NCI-H524 (cell line): ENCODE data around the gene TMEM127.
"Not testable (repeated sequence)": the region's sequence is repeated elsewhere in the genome, so short reads cannot be mapped to it uniquely, and the experiment has no call there.

ENCODE experiments used
- DNase-seq, 2 experiments: peaks; one replicate each; lab custom pipeline; 2025; lab: John Stamatoyannopoulos, UW

The TMEM127 gene

DNA sequence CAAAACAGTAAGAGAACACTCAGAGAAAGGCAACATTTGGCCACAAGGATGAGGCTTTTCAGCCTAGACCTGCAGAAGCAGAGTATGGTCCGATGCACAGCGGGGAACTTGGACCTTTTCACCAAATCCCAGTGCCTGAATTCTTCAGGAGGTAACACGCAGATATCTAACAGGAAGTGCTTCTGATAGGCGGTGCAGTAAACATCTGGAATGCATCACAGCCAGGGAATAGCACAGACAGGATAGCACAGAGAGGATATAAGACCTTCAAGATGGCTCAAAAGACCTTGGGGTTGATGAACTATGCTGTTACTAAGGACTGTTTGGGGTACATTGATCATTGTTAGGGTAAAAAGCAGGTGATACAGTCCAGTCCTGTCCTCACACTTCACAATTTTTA lies 1.7 kb downstream of the TMEM127 start:
- DNase-seq: no peak

DNA sequence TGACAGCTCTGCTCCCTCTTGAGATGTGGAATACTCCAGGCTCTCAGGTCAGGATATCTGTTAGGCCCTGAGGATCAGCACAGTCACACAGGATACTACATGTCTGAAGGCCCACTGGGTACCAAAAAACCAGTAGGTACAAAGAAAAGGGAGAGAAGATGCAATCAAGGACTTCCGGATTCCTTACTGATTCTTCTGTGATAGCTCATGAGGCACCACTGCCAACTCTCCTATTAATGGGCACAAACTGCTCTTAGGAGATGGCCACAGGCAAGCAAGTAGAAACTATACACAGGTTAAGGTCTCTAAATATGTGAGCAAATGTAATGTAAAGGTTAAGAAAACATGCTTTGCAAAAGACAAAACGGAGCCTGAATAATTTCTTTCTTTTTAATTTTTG lies 3.5 kb downstream of the TMEM127 start:
- DNase-seq: no peak

DNA sequence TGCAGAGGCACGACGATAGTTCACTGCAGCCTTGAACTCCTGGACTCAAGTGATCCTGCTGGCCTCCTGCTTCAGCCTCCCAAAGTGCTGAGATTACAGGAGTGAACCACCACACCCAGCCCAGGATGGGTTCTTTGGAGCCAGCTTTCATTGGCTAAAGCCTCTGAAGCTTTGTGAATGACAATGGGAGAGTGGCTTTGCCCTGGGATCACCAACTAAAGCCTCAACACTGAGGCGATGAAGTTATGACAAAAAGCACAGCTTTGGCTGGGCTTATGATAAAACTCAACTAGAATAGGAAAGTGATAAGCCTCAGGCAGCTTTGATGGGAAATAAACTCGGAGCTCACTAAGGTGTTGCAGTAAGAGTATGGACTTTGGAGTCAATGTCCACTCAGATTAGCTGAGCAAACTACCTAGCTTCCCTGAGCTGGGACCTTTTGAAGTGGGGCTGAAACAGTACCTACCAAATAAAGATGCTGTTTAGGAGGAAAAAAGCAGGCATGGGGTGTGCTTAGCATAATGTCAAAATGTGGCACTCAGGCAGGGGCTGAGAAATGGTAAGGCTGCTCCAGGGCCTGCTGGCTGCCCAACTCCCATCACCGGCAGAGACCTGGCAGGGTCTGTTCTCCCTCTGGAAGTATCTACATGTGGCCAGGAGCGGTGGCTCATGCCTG lies 4.3 kb downstream of the TMEM127 start:
- no peak for DNase-seq

DNA sequence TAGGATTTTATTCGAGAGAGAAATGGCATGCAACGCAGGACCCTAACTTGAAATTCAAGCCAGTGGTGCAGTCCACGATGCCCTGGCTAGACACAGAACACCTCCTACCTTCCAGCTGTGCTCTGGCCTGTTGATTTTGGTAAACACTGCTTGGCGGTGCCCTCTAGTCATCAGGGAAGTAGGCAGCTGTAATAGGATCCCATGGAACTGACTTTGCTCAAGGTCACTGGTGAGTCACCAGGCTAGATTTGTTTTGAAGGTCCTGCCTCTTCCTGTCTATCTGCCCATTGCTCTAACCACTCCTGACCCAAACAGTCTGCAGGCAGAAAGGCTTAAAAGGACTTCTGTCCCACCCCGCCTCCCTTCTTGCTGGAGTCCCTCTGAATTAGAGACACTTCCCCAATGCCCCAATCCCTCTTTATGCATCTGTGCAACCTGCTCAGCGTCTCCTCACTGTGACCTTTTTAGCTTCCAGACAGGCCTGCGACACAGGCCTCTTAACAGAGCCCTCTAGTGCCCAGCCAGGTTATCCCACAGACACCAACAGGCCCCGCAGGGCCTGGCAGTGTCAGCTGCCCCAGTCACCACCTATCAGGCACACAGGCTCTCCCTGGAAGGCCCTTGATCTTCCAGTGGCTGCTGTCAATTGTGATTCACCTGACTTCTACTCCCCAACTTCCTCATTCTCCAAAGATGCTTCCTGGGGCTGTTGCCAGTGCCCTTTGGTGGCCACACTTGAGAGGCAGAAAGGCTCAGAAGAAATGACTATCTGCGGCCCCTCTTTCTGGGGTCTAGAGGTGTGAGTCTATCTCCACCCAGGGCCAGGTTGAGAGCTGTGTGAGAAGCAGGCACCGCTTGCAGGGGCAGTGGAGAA lies 5.2 kb downstream of the TMEM127 start:
- DNase-seq: peak; percentile 86 to 93

DNA sequence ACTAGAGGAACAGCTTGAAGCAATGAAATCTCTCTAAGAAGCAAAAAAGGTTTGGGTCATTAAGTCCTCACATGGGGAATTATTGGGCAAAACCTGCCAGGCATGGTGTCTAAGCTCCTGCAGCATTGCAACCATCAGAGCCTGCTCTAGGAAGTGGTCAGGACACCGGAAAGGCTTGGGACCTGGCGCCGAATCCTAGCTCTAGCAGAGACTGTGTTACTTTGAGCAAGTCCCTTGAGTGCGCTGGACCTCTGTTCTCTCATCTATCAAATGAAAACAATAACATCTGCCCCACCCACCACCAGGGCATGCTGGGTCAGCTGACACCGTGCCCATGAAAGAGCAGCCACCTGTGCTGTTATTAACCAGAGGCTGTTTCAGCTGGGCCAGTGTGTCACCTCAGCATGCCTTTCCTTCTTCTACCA lies 6.3 kb downstream of the TMEM127 start:
- DNase-seq: peak; percentile 80 to 92

DNA sequence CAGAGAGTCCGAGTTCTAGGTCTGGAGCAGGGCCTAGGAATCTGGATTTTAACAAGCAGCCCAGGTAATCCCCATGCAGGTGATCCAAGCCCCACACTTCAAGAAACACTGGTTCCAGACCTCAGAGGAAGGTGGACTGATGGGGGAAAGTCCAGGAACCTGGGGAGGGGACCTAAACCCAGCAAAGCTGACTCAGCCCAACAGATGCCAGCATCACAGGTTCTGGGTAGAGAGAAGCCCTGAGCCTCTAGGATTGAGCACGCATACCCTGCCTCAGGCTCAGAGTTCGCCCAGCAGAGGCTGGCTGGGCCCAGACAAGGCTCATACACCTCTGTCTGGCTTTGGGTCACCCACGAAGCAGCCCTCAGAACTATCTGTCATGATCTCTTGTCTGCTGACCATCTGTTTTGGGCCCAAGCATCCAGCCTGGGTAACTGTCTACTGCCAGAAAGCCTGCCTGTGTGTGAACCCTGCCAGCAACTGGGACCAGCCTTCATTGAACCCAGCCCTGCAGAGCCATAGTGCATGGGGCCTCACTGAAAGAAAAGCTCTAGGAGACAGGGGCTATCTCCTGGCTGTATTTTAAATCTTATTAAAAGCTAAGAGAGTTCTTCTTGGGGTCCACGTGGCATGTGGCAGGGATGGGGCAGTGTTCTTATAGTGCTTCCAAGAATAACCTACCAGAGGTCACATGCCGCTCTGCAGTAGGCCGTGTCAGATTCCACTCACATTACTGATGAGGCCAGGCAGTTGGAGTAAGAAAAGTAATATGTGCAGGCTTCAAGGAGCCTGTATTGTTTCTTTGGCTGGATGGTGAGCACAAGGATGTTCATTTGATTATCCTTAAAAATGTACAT lies 7.4 kb downstream of the TMEM127 start:
- DNase-seq: peak; percentile 66 to 83

DNA sequence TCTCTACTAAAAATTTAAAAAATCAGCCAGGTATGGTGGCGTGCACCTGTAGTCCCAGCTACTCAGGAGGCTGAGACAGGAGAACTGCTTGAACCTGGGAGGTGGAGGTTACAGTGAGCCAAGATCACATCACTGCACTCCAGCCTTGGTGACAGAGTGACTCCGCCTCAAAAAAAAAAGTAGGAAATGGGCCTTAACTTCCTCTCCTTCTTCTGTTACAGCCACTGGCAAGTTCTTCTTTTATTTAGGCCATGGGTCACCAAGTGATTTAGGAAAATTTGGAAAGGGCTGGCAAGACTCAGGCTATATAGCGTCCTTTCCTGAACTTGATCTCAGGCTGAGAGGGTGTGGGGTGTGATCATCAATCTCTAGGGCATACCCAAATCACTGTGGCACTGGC lies 8.1 kb downstream of the TMEM127 start:
- not testable (repeated sequence) for DNase-seq

DNA sequence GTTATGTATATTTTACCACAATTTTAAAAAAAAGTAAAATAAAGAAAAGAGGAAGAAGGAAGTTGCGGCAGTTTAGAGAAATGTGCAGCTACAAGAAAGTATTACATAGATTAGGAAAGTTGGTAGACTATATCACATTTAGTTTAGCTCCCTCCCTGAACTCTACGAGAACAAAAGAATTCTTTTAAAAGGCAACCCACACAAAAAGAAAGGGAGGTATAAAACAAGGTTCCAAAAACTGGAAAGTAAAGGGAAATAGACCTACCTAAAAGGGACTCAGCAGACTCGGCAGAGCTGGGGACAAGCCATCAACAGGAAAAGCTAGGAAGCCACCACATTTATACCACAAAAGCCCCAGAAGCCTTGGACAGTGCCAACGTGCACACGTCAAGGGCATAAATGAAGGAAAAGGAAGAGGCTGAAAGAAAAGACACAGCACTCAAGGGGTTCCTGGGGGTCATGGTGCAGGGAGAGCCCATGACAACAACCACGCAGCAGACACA lies 9.1 kb downstream of the TMEM127 start:
- no peak for DNase-seq

DNA sequence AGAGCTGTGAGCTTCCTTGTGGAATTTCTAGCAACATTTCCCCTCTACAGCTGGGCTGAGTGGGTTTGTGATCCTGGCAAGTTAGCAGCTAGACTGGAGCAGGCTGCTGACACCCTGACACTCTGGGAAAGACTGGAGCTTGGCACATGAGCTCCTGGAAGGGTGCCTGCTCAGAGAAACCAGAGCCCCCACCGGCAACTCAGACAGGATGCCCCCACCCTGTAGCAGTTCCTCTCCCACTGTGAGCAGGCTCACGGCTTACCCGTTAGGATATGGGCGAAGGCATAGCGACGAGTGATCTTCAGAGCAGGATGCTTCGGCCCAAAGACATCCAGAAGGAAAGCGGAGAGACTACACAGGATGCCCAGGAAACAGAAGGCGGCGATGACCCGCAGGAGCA lies 11.2 kb downstream of the TMEM127 start:
- no peak for DNase-seq

DNA sequence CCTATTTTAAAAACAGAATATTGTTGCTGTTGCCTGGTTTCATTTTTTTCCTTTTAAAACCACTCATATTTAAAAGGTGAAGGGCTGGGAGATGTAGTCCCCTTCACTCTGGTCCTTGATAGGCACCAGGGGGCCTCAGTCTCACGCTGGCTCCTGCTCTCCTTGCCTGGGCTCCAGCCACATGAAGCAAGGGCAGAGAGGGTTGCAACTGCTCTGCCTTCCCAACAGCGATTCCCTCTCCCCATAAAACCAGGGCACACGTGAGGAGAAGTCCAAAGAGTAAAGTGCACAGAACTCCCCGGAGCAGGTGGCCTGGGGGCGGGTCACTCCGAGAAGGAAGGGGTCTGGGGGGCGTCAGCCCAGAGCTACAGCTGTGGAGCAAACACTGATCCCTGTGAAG lies 12.8 kb downstream of the TMEM127 start:
- no peak for DNase-seq

DNA sequence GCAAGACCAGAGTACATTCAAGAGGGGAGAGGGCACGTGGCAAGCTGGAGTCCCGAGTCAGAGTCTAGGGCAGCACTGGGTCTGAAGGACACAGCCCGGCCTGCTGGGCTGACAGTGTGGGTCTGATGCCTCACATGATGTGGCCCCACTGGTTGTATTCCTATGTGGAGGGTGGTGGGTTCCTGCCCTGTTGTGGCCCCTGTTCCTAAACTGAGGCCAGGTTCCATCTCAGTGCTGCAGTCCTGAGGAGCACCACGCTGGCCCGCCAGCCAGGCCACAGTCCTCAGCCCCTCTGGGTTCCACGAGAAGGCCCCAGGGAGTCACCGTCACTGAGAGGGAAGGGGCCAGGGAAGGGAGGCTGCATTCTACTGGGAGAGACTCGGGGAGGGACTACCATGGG lies 13.3 kb downstream of the TMEM127 start:
- DNase-seq: no peak

DNA sequence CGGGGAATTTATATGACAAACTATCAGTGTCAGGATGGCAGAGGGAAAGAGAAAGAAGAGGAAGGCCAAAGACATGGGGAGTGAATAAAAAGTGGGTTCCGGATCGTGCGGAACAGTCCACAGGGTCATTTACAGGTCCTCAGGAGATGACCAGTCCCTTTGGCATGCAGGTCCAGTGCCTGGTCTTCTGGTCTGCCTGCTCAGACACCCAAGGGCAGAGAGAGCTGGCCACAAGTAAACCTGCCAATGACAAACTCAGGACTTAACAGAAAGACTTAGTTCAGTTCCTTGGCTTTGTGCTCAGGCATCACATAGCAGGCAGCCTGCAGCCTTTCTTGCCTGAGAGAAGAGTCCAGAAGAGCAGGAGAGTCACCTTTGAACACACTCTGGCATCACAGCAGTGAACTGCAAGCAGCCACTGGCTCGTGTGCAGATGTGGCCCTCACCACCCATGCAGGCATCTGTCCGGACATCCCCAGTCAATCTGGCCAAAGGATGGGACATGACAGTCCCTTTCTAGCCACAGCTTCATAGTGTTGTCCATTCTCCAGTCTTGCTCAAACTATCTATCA lies 14.0 kb downstream of the TMEM127 start:
- DNase-seq: no peak

DNA sequence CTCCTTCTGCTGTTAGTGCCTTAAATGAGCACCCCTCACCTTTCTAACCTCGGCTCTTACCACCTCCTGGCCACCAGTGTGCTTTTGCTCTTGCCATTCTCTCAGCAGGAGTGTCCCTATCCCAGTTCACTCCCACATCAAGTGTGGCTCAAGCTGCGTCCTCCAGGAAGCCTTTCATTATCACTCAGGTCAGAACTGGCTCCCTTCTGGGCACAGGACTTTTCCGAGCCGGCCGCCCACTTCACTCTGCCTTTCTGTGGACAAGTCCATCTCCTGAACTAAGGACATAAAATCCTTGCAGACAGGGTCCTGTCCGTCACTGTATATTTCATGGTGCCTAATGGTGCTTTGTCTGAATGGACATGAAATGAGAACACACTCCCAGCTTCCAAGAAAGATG lies 15.6 kb downstream of the TMEM127 start:
- no peak for DNase-seq

DNA sequence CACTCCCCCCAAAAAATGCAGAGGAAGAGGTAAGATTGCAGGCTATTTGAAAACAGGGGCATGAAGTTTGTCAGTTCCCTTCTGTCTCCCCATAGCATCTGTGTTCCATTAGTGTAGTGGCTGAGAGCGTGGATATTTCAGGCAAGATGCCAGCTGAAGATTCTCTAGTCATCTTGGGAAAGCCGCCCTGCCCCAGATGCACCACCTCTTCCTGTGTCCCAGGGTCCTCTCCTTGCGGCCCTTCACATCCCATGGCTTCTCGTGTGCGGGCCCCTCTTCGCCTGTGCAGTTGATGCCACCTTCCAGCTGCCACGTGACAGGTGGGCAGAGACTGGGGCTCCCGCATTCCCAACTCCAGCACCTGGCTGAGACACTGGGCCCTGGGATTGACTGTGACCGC lies 16.1 kb downstream of the TMEM127 start:
- peak in 1 of 2 experiments; percentile 24 for DNase-seq

DNA sequence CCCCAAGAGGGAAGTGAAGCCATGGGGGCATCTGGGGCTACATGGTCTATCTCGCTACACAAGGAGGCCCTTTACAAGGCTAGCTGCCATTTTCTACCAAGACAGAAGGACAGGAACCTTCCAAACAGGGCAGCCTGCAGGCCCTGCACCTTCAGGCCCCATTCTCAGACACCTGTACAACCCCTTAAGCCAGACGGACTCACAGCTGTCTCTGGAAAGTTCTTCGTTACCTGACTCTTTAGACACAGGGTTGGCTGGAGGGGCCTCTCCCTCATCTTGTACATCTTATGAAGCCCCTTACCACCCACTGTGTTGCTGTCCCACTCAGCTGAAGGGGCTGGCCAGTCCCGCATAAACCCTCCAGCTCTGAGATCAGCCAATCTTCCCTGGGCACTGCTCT lies 17.2 kb downstream of the TMEM127 start:
- DNase-seq: no peak

DNA sequence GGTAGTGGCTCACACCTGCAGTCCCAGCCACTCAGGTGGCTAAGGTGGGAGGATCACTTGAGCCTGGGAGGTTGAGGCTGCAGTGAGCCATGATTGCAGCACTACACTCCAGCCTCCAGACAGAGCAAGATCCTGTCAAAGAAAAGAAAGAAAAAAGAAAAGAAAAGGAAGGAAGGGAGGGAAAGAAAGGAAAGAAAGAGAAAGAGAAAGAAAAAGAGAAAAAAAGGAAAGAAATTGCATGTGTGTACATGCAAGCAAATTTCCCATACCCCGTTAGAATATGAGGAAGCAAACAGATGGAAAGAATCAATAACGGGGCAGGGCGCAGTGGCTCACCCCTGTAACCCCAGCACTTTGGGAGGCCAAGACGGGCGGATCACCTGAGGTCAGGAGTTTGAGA lies 17.9 kb downstream of the TMEM127 start:
- DNase-seq: no peak

DNA sequence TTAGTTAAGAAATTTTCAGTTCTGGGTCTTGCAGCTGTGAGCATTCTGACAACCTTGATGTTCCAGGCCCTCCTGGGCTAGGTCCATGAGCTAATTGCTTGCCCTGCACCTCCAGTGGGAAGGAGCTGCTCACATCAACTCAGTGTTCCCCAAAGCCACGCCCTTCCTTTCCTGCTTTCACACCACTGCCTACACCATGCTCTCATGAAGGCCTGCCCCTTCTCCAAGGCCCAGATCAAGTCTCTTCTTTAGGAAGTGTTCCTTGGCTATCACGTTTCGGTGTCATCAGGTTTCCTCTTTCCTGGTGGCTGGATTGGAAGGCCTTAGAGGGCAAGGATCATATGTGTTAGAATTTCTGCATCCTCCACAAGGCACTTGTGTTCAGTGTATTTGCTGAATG lies 18.8 kb downstream of the TMEM127 start:
- no peak for DNase-seq

DNA sequence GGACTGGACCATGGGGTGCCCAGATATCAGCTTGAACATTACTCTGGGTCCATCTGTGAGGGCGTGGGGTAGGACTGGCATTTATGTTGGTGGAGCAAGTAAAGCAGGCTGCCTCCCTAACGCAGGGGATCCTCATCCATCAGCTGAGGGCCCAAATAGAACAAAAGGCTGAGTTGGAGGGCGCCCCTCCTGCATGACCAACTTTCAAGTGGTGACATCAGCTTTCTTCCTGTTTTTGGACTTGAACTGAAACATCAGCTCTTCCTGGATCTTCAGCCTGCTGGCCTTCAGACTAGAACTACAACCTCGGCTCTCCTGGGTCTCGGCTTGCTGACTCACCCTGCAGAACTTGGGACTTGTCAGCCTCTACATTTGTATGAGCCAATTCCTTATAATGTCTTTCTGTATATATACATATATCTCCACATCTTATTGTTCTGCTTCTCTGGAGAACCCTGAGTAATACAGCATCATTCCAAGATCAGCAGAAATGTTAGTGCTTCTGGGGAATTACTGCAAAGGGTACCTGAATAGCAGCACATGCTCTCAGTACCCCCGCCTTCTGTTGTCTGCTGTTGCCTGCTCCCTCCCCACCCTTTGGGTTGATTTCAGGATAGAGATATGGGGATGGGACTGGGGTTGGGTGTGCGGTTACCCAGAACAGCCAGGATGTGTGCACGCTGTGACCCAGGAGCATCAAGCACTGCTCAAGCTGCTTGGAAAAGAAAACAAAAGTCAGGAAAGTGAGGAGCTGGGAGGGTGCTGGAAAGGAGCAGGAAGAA lies 20.0 kb downstream of the TMEM127 start:
- DNase-seq: no peak

DNA sequence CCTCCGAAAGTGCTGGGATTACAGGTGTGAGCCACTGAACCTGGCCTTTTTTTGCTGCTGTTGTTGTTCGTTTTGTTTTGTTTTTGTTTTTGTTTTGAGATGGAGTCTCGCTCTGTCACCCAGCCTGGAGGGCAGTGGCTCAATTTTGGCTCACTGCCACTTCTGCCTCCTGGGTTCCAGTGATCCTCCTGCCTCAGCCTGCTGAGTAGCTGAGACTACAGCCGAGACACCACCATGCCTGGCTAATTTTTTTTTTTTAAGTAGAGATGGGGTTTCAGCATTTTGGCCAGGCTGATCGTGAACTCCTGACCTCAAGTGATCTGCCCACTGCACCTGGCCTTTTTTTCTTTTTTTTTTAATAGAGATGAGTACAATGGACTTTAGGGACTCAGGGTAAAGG lies 22.0 kb downstream of the TMEM127 start:
- no peak for DNase-seq

DNA sequence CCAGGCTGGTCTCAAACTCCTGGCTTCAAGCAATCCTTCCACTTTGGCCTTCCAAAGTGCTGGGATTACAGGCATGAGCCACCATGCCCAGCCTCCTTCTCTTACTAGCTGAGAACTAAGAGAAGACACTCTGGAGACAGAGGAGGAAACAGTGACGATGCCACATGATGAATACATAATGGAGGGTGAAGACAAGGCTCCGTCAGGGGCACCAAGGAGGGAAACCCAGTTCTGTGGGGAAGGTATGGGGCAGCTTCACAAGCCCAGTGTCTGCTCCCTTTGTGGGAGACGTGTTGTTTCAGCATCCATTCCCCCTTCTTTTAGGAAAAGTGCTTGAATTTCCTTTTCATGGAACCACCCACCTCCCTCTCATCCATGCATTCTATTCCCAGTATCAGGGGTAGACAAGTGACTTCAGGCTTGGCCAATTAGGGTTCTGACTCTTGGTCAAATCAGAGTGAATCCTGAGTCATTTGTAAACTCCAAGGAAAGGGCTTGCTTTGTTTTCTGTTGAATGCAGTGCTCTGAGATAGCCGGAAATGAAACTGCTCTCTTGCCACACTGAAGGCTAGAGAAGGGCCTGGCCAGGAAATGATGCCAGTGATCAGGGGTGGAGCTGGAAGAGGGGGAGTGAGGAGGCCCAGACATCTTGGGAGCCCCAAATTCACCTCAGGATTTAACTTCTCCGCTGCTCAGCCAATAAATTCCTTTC lies 23.7 kb downstream of the TMEM127 start:
- DNase-seq: no peak

DNA sequence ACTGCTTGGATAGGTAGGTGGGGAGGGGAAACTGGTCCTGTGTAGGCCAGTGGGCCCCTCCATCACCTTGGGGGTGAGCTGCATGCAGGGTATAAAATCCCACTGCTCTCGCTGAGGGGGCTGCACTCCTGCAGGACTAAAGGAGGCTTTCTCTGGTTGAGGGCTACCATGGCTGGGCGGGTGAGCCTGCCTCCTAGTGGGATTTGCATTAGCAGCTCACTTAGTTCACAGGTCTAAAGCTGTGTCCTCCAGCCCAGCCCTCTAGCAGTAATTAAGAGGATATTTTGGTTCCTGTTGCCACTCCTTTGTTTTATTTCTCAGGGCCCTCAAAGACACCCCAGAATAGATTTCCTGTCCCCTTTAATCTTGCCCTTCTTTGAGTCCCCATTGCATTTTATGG lies 24.6 kb downstream of the TMEM127 start:
- no peak for DNase-seq
